RWPE2 (cell line): Measurements from ENCODE around the gene UST.

Experiments used
- ATAC-seq: fragments of 200-7000 bp; cut with Tn5 transposase; 3 replicates; pipeline ENCODE4 v1.9.1; 2021; ENCODE audit warnings: low read depth
- DNase-seq: peaks from one replicate; pipeline ENCODE4 v3.0.0-alpha.2; 2020; ENCODE audit warnings: low spot score
- H3K27ac ChIP-seq: fragments of 450-650 bp; 2 replicates; pipeline ENCODE4 v1.5.1; 2017; ENCODE audit warnings: mild to moderate bottlenecking; ENCODE audit not compliant: poor library complexity, severe bottlenecking
- H3K27me3 ChIP-seq: fragments of 250-450 bp; sonication (Bioruptor Pico); 2 replicates; pipeline ENCODE4 v1.5.1; 2021; ENCODE audit warnings: mild to moderate bottlenecking, moderate library complexity; ENCODE audit not compliant: insufficient read depth, poor library complexity, severe bottlenecking
- H3K36me3 ChIP-seq: fragments of 250-450 bp; sonication (Bioruptor Pico); 2 replicates; pipeline ENCODE4 v1.5.1; 2020; ENCODE audit warnings: low read depth, mild to moderate bottlenecking, moderate library complexity
- H3K4me1 ChIP-seq: fragments of 250-450 bp; sonication (Bioruptor Pico); 2 replicates; pipeline ENCODE4 v1.5.1; 2021; ENCODE audit warnings: mild to moderate bottlenecking, moderate library complexity; ENCODE audit not compliant: insufficient read depth, poor library complexity, severe bottlenecking
- H3K4me3 ChIP-seq: fragments of 250-450 bp; sonication (Bioruptor Pico); 2 replicates; pipeline ENCODE4 v1.5.1; 2021; ENCODE audit warnings: mild to moderate bottlenecking, moderate library complexity; ENCODE audit not compliant: severe bottlenecking
- H3K9me3 ChIP-seq: fragments of 250-450 bp; sonication (Bioruptor Pico); 2 replicates; pipeline ENCODE4 v1.5.1; 2021; ENCODE audit warnings: mild to moderate bottlenecking, moderate library complexity; ENCODE audit not compliant: severe bottlenecking
- TF ChIP-seq, protein P1 (sequence below): fragments of 450-650 bp; IDR thresholded peaks from one replicate; pipeline ENCODE4 v1.5.1; 2017; ENCODE audit warnings: mild to moderate bottlenecking, moderate library complexity; ENCODE audit not compliant: poor library complexity, severe bottlenecking

UST gene

DNA sequence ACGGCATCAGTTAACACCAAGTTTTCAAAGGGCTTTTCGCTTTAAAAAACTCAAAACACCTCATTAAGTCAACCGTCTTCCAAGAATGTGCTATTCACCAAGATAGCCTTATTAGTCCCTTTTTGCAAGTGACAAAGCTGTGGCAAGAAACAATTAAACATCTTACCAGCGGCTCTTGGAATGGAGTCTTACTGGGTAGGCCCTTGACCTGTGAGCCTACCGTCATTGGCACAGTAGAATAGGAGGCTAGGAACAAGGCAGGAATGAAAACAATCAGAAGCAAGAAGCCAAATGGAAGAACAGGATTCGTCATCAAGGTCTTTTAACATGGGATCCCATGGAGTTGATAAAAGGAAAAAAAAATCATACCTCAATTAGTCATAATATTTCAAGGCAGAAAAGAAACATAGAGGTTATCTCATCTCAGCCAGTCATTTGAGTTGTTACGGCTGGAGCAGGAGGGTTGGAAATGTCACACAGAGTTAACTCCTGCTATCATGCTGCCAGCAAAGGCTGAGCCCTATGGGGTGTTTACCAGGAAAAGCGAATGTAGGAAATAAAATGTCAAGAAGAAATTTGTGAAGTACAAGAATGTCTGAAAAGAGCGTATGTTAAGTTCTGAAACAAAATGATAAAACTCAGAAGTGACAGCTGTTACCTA lies 236.4 kb downstream of the UST start:
- H3K27ac ChIP-seq: no peak overlapping the region
- DNase-seq (no peak), ATAC-seq (no peak)
- no peaks in the 10 kb centered on the region for H3K27me3 ChIP-seq
- peaks cover 3% of the 10 kb centered on the region for H3K4me1 ChIP-seq
- no peaks in the 10 kb centered on the region for H3K36me3 ChIP-seq
- H3K9me3 ChIP-seq: no peaks in the 10 kb centered on the region
- no peak overlapping the region for H3K4me3 ChIP-seq
- TF ChIP-seq, protein P1, sequence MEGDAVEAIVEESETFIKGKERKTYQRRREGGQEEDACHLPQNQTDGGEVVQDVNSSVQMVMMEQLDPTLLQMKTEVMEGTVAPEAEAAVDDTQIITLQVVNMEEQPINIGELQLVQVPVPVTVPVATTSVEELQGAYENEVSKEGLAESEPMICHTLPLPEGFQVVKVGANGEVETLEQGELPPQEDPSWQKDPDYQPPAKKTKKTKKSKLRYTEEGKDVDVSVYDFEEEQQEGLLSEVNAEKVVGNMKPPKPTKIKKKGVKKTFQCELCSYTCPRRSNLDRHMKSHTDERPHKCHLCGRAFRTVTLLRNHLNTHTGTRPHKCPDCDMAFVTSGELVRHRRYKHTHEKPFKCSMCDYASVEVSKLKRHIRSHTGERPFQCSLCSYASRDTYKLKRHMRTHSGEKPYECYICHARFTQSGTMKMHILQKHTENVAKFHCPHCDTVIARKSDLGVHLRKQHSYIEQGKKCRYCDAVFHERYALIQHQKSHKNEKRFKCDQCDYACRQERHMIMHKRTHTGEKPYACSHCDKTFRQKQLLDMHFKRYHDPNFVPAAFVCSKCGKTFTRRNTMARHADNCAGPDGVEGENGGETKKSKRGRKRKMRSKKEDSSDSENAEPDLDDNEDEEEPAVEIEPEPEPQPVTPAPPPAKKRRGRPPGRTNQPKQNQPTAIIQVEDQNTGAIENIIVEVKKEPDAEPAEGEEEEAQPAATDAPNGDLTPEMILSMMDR: no peak

DNA sequence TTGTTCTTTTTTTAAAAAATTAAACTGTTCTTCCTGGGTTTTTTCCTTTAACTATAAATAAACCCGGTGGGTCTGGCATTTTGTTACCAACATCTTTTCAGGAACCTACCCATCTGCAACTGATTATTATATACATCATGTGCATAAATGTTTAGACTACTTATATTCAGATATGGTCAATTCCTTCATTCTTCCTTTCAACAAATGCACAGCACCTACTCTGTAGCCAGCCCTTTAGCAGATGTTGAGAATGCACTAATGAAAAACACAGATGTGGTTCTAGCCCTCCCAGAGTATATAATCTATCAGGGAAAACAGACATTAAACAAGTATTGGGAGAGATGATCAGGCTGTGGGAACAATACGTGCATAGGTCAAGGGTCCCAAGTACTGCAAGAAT lies 237.1 kb downstream of the UST start:
- H3K27me3 ChIP-seq: no peaks in the 10 kb centered on the region
- H3K27ac ChIP-seq: no peak overlapping the region
- H3K4me3 ChIP-seq: no peak overlapping the region
- peaks cover 3% of the 10 kb centered on the region for H3K4me1 ChIP-seq
- no peaks in the 10 kb centered on the region for H3K9me3 ChIP-seq
- ATAC-seq (no peak), DNase-seq (no peak)
- H3K36me3 ChIP-seq: no peaks in the 10 kb centered on the region
- TF ChIP-seq, protein P1: no peak

DNA sequence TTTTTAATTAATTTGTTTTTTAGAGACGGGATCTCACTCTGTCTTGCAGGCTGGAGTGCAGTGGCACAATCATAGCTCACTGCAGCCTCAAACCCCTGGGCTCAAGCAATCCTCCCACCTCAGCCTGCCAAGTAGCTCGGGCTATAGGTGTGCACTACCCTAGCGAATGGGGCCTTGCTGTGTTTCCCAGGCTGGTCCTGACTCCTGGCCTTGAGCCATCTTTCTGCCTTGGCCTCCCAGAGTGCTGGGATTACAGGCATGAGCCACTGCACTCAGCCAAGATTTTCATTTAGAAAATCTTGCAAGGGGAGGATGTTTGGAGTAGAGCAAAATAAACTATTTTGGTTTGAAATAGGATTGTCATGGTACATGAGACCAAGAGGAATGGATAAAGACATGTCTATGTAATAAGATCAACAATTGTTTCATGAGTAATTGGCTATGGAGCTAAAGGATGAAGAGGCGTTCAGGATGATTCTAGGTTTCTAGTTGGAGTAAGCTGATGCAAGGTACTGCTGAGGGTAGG lies 237.8 kb downstream of the UST start:
- Histone ChIP-seq H3K9me3 (no peaks in the 10 kb centered on the region), H3K27ac (no peak overlapping the region), H3K27me3 (no peaks in the 10 kb centered on the region), H3K36me3 (no peaks in the 10 kb centered on the region), H3K4me1 (peaks cover 3% of the 10 kb centered on the region), H3K4me3 (no peak overlapping the region)
- TF ChIP-seq, protein P1: no peak
- no peak for ATAC-seq
- no peak for DNase-seq

DNA sequence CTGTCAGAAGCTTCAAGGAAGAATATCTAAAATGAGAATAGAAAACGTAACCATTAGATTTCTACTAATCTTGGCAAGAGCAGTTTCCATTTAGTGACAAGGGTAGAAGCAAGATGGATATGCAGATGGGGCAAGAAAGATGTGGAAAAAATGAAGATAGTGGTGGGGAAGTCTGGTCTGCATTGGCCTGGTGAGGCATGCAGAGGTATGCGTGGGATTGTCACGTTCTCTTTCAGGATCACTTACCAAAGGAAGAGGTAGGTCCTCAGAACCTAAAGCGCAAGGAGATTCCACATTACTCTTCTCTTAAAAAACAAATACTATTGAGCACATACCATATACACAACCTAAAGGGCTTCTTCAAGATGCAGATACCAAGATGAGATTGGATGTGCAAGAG lies 238.7 kb downstream of the UST start:
- Histone ChIP-seq H3K27me3 (no peaks in the 10 kb centered on the region), H3K4me3 (no peak overlapping the region), H3K27ac (no peak overlapping the region), H3K9me3 (no peaks in the 10 kb centered on the region), H3K36me3 (no peaks in the 10 kb centered on the region), H3K4me1 (peaks cover 3% of the 10 kb centered on the region)
- DNase-seq (no peak), ATAC-seq (no peak)
- TF ChIP-seq, protein P1: no peak

DNA sequence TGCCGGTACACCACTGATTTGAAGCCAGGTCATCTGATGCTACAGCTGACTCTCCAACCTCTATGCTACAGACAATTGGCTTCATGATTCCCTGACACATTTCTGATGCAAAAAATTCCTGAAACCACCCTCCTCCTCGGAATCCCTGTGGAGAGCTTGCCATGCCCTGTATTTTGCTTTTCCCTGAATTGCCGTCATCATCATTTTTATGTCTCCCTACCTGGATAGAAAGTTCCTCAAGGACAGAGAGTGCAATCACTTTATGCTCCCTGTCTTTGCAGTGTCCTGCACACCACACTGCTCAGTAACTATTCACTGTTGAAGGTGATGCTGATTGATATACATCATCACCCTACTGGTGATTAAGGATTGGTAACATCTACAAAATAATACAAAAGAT lies 239.8 kb downstream of the UST start:
- H3K27me3 ChIP-seq: no peaks in the 10 kb centered on the region
- no peaks in the 10 kb centered on the region for H3K36me3 ChIP-seq
- no peak for DNase-seq
- H3K9me3 ChIP-seq: no peaks in the 10 kb centered on the region
- H3K4me3 ChIP-seq: no peak overlapping the region
- ATAC-seq: no peak
- H3K4me1 ChIP-seq: peaks cover 2% of the 10 kb centered on the region
- TF ChIP-seq, protein P1: no peak
- H3K27ac ChIP-seq: no peak overlapping the region
